22Rv1 (cell line): ENCODE measurements around the gene VAMP3.

ENCODE experiments used
- ZFX ChIP-seq: fragments of 450-650 bp; IDR thresholded peaks from 2 replicates; pipeline ENCODE4 v1.6.1; 2017; ENCODE audit warnings: antibody characterized with exemption, borderline replicate concordance
- TF ChIP-seq, protein P1 (sequence below): fragments of 450-650 bp; IDR thresholded peaks from 2 replicates; pipeline ENCODE4 v1.5.1; 2017; ENCODE audit warnings: mild to moderate bottlenecking

DNA sequence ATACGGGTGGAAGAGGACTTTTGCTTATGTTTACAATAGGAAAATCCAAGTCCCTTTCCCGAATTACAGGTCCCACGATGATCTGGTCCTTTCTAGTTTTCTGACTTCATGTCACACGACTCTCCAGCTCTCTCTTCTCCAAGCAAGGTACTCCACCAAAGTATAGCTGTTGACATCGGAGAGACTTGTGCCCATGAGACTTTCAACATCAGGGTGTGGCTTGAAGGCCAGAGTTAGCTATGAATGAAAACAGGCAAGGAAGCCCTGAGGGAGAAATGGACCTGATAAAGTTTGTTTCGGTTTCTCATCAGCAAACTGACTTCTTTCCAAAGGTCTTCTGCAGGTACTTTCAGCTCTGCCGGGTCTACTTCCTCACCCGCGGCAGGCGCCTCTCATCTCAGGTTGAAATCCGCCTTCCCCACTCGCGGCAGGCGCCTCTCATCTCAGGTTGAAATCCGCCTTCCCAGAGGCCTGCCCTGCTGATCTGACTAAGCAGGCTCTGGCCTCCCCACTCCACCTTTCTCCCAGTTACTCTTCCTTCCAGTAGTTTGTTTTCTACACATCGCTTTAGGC lies 10.9 kb downstream of the VAMP3 start:
- TF ChIP-seq, protein P1, sequence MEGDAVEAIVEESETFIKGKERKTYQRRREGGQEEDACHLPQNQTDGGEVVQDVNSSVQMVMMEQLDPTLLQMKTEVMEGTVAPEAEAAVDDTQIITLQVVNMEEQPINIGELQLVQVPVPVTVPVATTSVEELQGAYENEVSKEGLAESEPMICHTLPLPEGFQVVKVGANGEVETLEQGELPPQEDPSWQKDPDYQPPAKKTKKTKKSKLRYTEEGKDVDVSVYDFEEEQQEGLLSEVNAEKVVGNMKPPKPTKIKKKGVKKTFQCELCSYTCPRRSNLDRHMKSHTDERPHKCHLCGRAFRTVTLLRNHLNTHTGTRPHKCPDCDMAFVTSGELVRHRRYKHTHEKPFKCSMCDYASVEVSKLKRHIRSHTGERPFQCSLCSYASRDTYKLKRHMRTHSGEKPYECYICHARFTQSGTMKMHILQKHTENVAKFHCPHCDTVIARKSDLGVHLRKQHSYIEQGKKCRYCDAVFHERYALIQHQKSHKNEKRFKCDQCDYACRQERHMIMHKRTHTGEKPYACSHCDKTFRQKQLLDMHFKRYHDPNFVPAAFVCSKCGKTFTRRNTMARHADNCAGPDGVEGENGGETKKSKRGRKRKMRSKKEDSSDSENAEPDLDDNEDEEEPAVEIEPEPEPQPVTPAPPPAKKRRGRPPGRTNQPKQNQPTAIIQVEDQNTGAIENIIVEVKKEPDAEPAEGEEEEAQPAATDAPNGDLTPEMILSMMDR, result no peak
- TF ChIP-seq ZFX, result no peak
